GM23338 (cell line): ENCODE results near the gene ATN1.
"Not testable (repeated sequence)": the region's sequence is repeated elsewhere in the genome, so short reads cannot be mapped to it uniquely, and the experiment has no call there.

ENCODE experiments used
- EZH2 ChIP-seq: fragments of 200-600 bp; sonication (generic); IDR thresholded peaks from one replicate; pipeline ENCODE4 v1.8.0; 2017; ENCODE audit warnings: antibody characterized with exemption, mild to moderate bottlenecking, low read depth; ENCODE audit not compliant: unreplicated experiment
- EZH2phosphoT487 ChIP-seq: fragments of 200-600 bp; sonication (generic); IDR thresholded peaks from one replicate; pipeline ENCODE4 v1.8.1; 2018; ENCODE audit warnings: antibody characterized with exemption; ENCODE audit not compliant: unreplicated experiment
- NANOG ChIP-seq: IDR thresholded peaks from 2 replicates; pipeline ENCODE4 v1.6.1; 2016; ENCODE audit warnings: antibody characterized with exemption, borderline replicate concordance
- POLR2AphosphoS5 ChIP-seq: IDR thresholded peaks from 2 replicates; pipeline ENCODE4 v1.6.1; 2016; ENCODE audit warnings: antibody characterized with exemption, low read depth
- STAT1 ChIP-seq: IDR thresholded peaks from one replicate; pipeline ENCODE4 v1.6.1; 2016; ENCODE audit warnings: antibody characterized with exemption; ENCODE audit not compliant: unreplicated experiment
- TF ChIP-seq, protein P1 (sequence below), 2 experiments: fragments of 200-600 bp in 1 of 2; sonication (generic) in 1 of 2; conservative IDR thresholded peaks; 2 replicates each; pipeline versions ENCODE4 v1.5.1 to v1.6.1; 2016 to 2017; ENCODE audit warnings: antibody characterized with exemption in 2 of 2, low read depth in 2 of 2, mild to moderate bottlenecking in 2 of 2, moderate library complexity in 1 of 2

DNA sequence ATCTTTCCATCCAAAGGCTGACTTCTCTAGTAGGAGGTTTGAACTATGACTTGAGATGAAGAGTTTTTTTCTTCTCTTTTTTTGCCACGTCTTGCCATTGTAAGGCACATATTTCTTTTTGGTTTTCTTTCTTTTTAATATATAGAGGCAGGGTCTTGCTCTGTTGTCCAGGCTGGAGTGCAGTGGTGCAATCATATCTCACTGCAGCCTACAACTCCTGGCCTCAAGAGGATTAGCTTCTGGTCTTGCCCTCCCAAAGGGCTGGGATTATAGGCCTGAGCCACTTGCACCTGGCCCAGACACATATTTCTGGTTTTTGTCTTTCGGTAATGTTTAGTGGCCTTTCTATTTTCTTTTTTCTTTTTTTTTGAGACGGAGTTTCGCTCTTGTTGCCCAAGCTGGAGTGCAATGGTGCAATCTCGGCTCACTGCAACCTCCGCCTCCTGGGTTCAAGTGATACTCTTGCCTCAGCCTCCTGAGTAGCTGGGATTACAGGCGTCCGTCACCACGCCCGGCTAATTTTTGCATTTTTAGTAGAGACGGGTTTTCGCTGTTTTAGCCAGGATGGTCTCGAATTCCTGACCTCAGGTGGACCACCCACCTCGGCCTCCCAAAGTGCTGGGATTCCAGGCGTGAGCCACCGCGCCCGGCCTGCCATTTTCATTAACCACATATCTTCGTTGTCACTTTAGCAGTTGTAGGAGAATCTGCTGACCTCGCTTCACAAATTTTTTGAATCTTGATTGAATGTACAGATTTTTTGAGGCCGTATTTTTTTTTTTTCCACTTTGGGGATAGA lies 37.8 kb upstream of the ATN1 start:
- TF ChIP-seq NANOG, EZH2, POLR2AphosphoS5, EZH2phosphoT487, STAT1: not testable (repeated sequence)
- TF ChIP-seq, protein P1, sequence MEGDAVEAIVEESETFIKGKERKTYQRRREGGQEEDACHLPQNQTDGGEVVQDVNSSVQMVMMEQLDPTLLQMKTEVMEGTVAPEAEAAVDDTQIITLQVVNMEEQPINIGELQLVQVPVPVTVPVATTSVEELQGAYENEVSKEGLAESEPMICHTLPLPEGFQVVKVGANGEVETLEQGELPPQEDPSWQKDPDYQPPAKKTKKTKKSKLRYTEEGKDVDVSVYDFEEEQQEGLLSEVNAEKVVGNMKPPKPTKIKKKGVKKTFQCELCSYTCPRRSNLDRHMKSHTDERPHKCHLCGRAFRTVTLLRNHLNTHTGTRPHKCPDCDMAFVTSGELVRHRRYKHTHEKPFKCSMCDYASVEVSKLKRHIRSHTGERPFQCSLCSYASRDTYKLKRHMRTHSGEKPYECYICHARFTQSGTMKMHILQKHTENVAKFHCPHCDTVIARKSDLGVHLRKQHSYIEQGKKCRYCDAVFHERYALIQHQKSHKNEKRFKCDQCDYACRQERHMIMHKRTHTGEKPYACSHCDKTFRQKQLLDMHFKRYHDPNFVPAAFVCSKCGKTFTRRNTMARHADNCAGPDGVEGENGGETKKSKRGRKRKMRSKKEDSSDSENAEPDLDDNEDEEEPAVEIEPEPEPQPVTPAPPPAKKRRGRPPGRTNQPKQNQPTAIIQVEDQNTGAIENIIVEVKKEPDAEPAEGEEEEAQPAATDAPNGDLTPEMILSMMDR (conservative IDR thresholded peaks at IDR 0.05; ENCODE audit: low read depth in 2 of 2): not testable (repeated sequence)
